Activated CD8-positive, alpha-beta memory T cell treated with anti-CD3 and anti-CD28 coated beads, Interleukin-2, amount 10 ng/mL, durations not matched to agents 7 days and 5 days (primary cell): ENCODE measurements around the gene PPP2R2D. TPM values are rescaled to one million over a fixed set of nuclear protein-coding genes. Genes with fewer than 3 reads are reported as not detected.

Experiments
- ATAC-seq: fragments of 150-1000 bp; cut with Tn5 transposase; one replicate; pipeline ENCODE4 v1.10.0; 2021; ENCODE audit warnings: moderate library complexity
- CTCF ChIA-PET: fragments of 350-600 bp; sonication (Branson Sonifier 250); formaldehyde crosslinking; loops from one replicate; lab custom pipeline; 2021; ENCODE audit warnings: antibody characterized with exemption; lab: Charles Lee
- DNase-seq: peaks from one replicate; pipeline ENCODE4 v3.0.0-alpha.2; 2020
- H3K27ac Mint-ChIP-seq: one replicate; pipeline ENCODE4 v1.8.0; 2021; ENCODE audit warnings: mild to moderate bottlenecking, mixed read lengths
- H3K27me3 Mint-ChIP-seq: one replicate; pipeline ENCODE4 v1.8.0; 2021; ENCODE audit warnings: mixed read lengths
- H3K36me3 Mint-ChIP-seq: one replicate; pipeline ENCODE4 v1.8.0; 2021; ENCODE audit warnings: mild to moderate bottlenecking, mixed read lengths
- H3K4me1 Mint-ChIP-seq: one replicate; pipeline ENCODE4 v1.8.0; 2021; ENCODE audit warnings: mixed read lengths
- H3K4me3 Mint-ChIP-seq: one replicate; pipeline ENCODE4 v1.8.0; 2021; ENCODE audit warnings: mild to moderate bottlenecking, moderate library complexity, mixed read lengths
- H3K9me3 Mint-ChIP-seq: one replicate; pipeline ENCODE4 v1.8.0; 2022; ENCODE audit warnings: low read depth, mixed read lengths
- total RNA-seq, 2 experiments: library from RNA; stranded (reverse); gene quantifications; one replicate each; pipeline ENCODE4 v1.2.3, GENCODE V29; 2021

PPP2R2D gene
- total RNA-seq, 2 experiments from 2014 or later, result 36.0 to 41.9 TPM

DNA sequence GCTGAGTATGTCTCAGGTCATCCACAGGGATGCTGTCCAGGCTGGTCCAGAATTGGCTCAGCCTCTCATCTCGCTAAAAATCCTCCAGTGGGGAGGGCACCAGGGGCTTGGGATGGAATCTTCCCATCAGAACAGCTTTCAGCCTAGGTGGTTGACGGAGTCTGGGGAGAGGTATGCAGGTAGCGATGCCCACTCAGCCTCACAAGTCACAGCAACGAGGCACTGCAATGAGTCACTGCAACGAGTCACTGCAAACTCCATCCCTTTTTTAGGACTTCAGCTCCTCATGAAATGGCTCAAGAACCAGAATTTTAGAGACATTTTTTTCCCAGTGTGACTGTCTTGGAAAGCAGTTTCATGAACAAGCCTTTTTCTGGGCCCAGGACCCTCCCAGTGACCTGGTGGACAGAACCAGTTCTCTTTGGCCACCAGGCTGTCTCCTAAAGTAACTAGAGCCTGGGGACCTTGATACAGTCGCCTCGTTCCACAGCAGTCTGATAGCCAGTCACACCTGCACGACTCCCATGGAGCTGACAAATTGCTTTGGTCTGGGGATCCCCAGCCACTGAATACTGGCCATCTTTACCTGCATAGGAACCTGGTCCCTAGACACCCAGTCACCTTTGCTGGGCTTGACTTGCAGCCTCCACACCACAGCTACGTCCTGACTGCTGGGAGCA is 41.3 kb upstream of the PPP2R2D start:
- DNase-seq, result no peak
- Mint-ChIP-seq H3K4me3 (no peak overlapping the region), H3K27me3 (peaks cover 6% of the 10 kb centered on the region), H3K27ac (no peak overlapping the region), H3K36me3 (no peaks in the 10 kb centered on the region), H3K9me3 (no peaks in the 10 kb centered on the region), H3K4me1 (no peaks in the 10 kb centered on the region)
- CTCF ChIA-PET, result no interaction called here
- no peak for ATAC-seq

DNA sequence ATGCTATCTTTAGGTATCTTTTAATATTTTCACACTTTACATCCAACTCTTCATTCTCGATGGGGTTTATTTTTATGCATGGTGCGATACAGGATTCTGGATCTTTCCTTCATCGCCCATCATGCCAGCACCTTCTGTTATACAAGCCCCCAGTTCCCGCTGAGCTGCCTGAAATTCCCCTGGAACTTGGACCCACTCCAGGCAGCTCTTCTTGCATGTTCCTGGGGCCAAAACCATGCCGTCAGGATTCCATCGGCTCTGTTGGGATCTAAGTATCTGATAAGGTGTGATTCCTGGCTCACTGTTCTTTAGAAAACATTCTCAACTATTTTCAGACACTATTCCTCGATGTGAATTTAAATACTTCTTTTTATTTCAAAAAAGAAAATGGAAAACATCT is 40.5 kb upstream of the PPP2R2D start:
- Mint-ChIP-seq H3K27me3 (peaks cover 6% of the 10 kb centered on the region), H3K4me1 (no peaks in the 10 kb centered on the region), H3K4me3 (no peak overlapping the region), H3K27ac (no peak overlapping the region), H3K36me3 (no peaks in the 10 kb centered on the region), H3K9me3 (no peaks in the 10 kb centered on the region)
- ATAC-seq (no peak), DNase-seq (no peak)
- CTCF ChIA-PET, result no interaction called here

DNA sequence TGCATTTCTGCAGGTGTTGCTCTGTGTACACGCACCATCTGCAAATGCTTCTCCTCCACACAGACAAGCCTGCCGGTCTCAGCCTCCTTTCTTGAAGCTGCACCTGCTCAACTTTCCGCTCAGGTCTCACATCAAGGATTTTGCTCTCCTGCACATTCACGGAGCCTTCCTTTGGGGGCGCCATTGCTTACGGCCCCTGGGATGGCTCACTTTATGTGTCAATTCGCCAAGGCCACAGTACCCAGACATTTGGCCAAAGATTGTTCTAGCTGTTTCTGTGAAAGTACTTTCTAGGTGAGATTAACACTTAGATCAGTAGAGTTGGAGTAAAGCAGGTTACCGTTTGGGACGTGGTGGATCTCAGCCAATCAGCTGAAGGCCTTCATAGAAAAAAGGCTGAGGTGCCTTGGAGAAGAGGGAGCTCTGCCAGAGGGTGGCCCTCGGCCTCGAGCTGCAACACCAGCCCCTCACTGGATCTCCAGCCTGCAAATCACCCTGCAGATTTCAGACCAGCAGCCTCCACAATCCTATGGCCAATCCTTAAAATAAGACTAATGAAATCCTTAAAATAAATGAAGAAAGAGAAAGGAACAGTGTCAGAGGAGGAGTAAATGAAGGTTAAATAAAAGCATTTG is 39.9 kb upstream of the PPP2R2D start:
- Mint-ChIP-seq H3K36me3 (no peaks in the 10 kb centered on the region), H3K9me3 (no peaks in the 10 kb centered on the region), H3K4me1 (no peaks in the 10 kb centered on the region), H3K27me3 (peaks cover 6% of the 10 kb centered on the region), H3K27ac (no peak overlapping the region), H3K4me3 (no peak overlapping the region)
- CTCF ChIA-PET, result no interaction called here
- DNase-seq (no peak), ATAC-seq (no peak)

DNA sequence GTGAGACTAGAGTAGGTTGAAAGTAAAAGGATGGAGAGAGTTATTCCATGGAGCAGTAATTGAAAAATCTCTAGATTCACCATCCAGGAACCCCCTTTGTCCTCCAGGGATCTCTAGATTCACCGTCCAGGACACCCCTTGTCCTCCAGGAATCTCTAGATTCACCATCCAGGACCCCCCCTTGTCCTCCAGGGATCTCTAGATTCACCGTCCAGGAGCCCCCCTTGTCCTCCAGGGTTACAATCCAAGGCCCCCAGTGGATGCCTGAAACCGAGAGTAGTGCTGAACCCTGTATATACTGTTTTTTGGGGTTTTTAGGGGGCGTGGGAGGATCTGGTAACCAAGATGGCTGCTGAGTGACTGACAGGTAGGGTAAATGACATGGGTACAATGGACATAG is 38.3 kb upstream of the PPP2R2D start:
- Mint-ChIP-seq H3K27ac (no peak overlapping the region), H3K9me3 (no peaks in the 10 kb centered on the region), H3K4me3 (no peak overlapping the region), H3K36me3 (no peaks in the 10 kb centered on the region), H3K4me1 (no peaks in the 10 kb centered on the region), H3K27me3 (peaks cover 6% of the 10 kb centered on the region)
- ATAC-seq, result no peak
- DNase-seq, result no peak
- CTCF ChIA-PET, result no interaction called here

DNA sequence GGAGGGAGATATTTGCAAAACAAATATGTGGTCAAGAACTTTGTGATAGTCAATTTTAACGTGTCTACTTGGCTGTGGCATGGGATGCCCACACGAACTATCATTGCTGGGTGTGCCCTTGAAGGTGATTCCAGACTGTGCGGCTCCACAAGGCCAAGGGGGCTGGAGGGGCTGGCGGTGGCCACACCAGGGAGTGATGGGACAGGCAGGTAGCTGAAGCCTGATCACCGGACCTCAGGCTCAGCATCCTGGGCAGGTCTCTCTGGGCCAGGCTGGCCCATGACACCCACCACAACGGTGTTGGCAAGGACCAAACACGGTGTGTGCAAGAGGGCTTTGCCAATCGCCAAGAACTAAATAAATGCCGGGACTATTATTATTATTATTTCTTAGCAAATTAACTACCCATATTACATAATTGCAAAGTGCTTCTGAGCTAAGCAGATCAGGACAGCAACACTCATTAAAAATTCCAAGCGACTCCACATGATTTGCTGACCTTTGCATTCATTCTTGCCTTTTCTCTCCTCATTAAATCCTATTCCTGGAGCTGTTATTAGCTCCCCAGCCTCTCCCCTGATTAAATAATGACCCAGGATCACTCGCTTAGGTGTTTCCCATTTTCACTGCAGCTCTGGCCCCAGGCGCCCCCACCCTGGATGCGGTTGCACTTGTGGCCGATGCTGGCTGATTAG is 35.4 kb upstream of the PPP2R2D start:
- no peak overlapping the region for H3K27ac Mint-ChIP-seq
- DNase-seq (no peak), ATAC-seq (no peak)
- H3K36me3 Mint-ChIP-seq, result no peaks in the 10 kb centered on the region
- H3K27me3 Mint-ChIP-seq, result peaks cover 10% of the 10 kb centered on the region
- no peaks in the 10 kb centered on the region for H3K9me3 Mint-ChIP-seq
- CTCF ChIA-PET, result interaction anchor here (0.9 kb wide), 1 partner anchor 9 kb away, joined by 3 read pairs; no protein-coding TSS in a partner anchor
- no peaks in the 10 kb centered on the region for H3K4me1 Mint-ChIP-seq
- no peak overlapping the region for H3K4me3 Mint-ChIP-seq

DNA sequence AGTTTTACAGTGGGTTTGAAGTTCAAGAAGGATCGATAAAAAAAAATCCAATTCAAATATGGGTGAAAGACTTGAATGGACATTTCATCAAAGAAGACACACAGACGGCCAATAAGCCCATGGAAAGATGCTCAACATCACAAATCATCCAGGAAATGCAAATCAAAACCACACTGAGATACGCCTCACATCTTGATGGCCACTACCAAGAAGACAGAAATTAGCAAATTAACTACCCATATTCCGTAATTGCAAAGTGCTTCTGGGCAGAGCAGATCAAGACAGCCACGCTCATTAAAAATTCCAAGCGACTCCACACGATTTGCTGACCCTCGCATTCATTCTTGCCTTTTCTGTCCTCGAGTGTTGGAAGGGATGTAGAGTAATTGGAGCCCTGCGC is 34.1 kb upstream of the PPP2R2D start:
- H3K4me3 Mint-ChIP-seq, result no peak overlapping the region
- no peak for ATAC-seq
- DNase-seq, result no peak
- H3K36me3 Mint-ChIP-seq, result no peaks in the 10 kb centered on the region
- CTCF ChIA-PET, result no interaction called here
- no peaks in the 10 kb centered on the region for H3K4me1 Mint-ChIP-seq
- no peak overlapping the region for H3K27ac Mint-ChIP-seq
- no peaks in the 10 kb centered on the region for H3K9me3 Mint-ChIP-seq
- H3K27me3 Mint-ChIP-seq, result peaks cover 3% of the 10 kb centered on the region

DNA sequence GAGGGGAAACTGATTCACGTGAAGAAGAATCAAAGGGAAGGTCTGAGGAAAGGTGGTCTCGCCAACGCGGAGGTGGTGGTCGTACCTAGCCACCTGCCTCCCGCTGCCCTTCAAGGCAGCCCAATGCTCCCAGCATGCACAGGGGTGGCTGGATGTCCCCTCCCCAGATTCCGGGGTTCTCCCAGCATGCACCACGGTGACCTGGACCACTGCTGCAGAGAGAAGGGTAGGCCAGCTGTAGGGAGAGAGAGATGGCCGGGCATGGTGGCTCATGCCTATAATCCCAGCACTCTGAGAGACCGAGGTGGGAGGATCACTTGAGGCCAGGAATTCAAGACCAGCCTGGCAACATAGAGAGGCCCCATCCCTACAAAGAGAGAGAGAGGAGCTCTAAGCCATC is 32.4 kb upstream of the PPP2R2D start:
- no peak overlapping the region for H3K27ac Mint-ChIP-seq
- no peaks in the 10 kb centered on the region for H3K4me1 Mint-ChIP-seq
- H3K4me3 Mint-ChIP-seq, result no peak overlapping the region
- H3K9me3 Mint-ChIP-seq, result no peaks in the 10 kb centered on the region
- CTCF ChIA-PET, result no interaction called here
- no peaks in the 10 kb centered on the region for H3K36me3 Mint-ChIP-seq
- H3K27me3 Mint-ChIP-seq, result peaks cover 3% of the 10 kb centered on the region
- no peak for ATAC-seq
- no peak for DNase-seq

DNA sequence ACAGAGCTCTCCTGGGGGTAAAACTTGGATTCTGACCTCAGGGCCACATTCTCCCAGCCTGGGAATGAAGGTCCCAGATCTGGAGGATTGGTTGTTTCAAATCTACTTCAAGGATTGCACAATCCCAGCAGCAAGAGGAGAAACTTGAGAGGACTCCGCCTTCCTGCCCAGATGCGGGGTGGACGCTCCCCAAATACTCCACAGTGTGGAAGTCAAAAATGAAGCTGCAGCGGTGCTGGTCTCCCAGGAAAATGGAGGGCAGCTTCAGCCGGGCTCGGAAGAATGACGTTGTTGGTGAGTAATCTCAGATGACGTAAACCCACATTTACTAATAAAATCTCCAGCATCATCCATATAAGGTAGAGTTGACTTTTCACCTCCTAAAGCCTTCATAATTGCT is 31.5 kb upstream of the PPP2R2D start:
- Mint-ChIP-seq H3K27me3 (peaks cover 8% of the 10 kb centered on the region), H3K36me3 (no peaks in the 10 kb centered on the region), H3K4me1 (no peaks in the 10 kb centered on the region), H3K4me3 (no peak overlapping the region), H3K27ac (no peak overlapping the region), H3K9me3 (no peaks in the 10 kb centered on the region)
- CTCF ChIA-PET, result no interaction called here
- DNase-seq (no peak), ATAC-seq (no peak)

DNA sequence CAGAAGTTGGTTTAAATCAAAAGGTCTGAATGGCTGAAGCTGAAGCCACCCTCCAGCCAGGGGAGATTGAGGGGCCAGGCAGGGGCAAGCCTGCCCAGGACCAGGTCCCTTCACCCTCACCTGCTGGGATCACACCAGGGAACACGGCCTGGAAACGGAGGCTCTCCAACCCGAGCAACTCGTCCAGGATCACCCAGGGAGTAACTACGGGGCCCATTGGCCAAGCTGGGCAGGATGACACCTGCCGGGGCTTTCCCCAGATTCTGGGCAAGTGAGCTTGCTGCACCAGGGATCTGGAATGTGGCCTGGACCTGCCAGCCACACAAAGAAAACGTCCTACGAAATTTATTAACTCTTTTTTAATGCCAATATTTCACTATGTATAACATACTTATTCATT is 30.4 kb upstream of the PPP2R2D start:
- H3K27me3 Mint-ChIP-seq, result peaks cover 14% of the 10 kb centered on the region
- CTCF ChIA-PET, result no interaction called here
- no peak overlapping the region for H3K27ac Mint-ChIP-seq
- ATAC-seq, result no peak
- H3K9me3 Mint-ChIP-seq, result no peaks in the 10 kb centered on the region
- DNase-seq, result no peak
- no peak overlapping the region for H3K4me3 Mint-ChIP-seq
- H3K4me1 Mint-ChIP-seq, result peaks cover 2% of the 10 kb centered on the region
- H3K36me3 Mint-ChIP-seq, result no peaks in the 10 kb centered on the region

DNA sequence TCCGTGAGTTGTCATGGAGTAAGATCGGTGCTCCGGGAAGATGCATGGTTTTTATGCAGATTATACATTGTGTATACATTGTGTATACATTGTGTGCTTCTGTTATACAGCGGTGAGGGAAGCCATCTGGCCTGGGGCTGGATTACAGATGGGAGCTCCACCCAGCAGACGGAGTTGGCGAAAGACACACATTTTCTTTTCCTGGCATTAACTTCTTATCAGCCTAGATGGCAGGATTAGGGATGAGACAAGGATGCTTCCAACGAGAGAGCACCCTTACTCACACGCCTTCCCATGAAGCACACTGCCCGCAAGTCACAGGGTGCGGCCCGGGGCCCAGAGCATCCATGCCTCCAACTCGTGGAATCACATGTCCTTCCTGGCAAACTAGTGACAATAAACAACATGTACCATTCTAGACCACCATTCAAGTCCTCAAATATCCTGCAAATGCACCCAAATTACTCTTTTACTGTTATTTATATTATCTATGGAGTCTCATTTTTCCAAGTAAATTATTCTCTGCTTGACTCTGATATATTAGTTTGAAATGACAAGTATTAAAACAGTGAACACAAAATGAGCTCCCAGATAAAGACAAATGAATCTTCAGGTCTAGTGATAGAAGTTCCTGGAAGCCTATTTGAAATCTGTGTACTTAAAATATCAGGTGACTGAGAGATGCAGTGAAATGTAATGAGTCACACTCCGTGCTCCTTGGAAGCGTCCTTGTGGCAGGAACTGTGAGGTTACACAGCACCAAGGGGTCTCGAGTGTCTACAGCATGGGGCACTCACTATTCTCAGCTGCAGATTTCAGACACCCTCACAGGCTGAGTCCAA is 29.8 kb upstream of the PPP2R2D start:
- Mint-ChIP-seq H3K27me3 (peaks cover 17% of the 10 kb centered on the region), H3K4me1 (peaks cover 2% of the 10 kb centered on the region)

DNA sequence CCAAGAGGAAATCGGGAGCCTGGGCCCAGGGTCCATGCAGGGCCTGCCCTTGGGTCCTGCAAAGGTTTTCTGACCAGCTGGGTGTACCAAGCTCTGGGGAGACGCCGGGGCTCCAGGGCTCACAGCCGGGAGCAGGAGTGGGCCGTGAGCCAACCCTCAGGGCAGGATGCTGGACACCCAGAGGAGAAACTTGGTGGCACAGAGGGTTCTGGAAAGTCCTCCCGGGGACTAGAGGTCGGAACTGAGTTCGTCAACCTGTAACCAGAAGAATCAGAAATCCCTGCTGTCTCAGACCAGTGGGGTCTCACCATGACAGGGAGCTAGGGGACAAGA is 29.2 kb upstream of the PPP2R2D start:
- H3K4me3 Mint-ChIP-seq, result no peak overlapping the region
- ATAC-seq, result no peak
- no peaks in the 10 kb centered on the region for H3K9me3 Mint-ChIP-seq

More for the DNA sequence above, 29.8 kb upstream of the PPP2R2D start:
- Mint-ChIP-seq H3K9me3 (no peaks in the 10 kb centered on the region), H3K27ac (no peak overlapping the region), H3K36me3 (no peaks in the 10 kb centered on the region), H3K4me3 (no peak overlapping the region)
- ATAC-seq (no peak), DNase-seq (no peak)
- CTCF ChIA-PET, result no interaction called here

DNA sequence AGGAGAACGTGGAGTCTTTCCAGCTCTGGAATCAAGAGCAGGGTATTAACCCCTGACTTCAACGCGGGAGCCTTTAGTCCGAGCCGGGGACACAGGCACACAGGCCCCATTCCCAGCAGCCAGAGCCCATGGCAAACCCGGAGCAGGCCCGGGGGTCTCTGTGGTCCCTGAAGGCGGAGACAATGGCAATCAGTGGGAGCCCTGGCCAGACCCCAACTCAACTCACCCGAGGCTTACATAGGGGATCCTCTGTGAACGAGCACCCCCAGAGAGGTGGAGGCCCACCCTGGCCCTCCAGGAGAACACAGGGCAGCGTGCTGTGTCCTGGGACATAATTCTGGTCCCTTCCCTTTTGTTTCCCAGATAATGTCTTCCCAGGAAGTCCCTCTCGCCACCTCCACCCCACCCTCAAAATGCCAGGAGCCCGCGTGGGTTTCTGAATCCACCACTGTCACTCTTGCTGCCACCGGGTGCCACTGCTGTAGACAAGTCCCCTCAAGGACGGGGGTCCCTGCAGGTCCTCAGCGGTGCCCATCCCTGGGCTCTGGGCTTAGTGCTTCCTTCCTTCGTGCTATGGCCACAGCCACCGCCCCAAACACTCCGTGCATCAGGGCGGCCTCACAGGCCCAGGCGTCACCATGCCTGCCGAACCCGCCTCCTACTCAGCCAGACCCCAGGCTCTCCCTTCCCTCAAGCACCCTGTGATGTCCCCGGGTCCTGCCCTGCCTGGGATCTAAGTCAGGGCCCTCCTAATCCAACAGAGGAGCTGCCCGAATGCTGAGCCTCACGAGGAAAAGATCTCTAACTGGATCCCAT is 28.6 kb upstream of the PPP2R2D start:
- no peak for DNase-seq
- Mint-ChIP-seq H3K4me3 (no peak overlapping the region), H3K9me3 (no peaks in the 10 kb centered on the region), H3K36me3 (no peaks in the 10 kb centered on the region), H3K27me3 (peaks cover 24% of the 10 kb centered on the region), H3K27ac (no peak overlapping the region), H3K4me1 (peaks cover 2% of the 10 kb centered on the region)
- CTCF ChIA-PET, result no interaction called here
- ATAC-seq, result no peak

More for the DNA sequence above, 29.2 kb upstream of the PPP2R2D start:
- Mint-ChIP-seq H3K27me3 (peaks cover 22% of the 10 kb centered on the region), H3K27ac (no peak overlapping the region), H3K4me1 (peaks cover 2% of the 10 kb centered on the region), H3K36me3 (no peaks in the 10 kb centered on the region)
- CTCF ChIA-PET, result no interaction called here
- no peak for DNase-seq
